HUES64 (cell line): Measurements from ENCODE around the gene HSD3B2. TPM values are rescaled to one million over a fixed set of nuclear protein-coding genes. Genes with fewer than 3 reads are reported as not detected.

Experiments
- H3K27ac ChIP-seq: 2 replicates; pipeline ENCODE4 v1.7.0; 2013; ENCODE audit warnings: low read depth, low read length, inconsistent platforms
- H3K27me3 ChIP-seq: 2 replicates; pipeline ENCODE4 v1.6.1; 2013; ENCODE audit warnings: mild to moderate bottlenecking, low read length; ENCODE audit not compliant: insufficient read depth
- H3K36me3 ChIP-seq: 2 replicates; pipeline ENCODE4 v1.6.1; 2013; ENCODE audit warnings: mild to moderate bottlenecking, low read length; ENCODE audit not compliant: insufficient read depth
- H3K4me1 ChIP-seq: 2 replicates; pipeline ENCODE4 v1.6.1; 2013; ENCODE audit warnings: mild to moderate bottlenecking, low read length, moderate library complexity; ENCODE audit not compliant: insufficient read depth
- H3K4me3 ChIP-seq: 2 replicates; pipeline ENCODE4 v1.5.1; 2013; ENCODE audit warnings: mild to moderate bottlenecking, low read length, moderate library complexity
- H3K9ac ChIP-seq: 2 replicates; pipeline ENCODE4 v1.6.1; 2013; ENCODE audit warnings: mild to moderate bottlenecking, low read depth, low read length
- H3K9me3 ChIP-seq: 2 replicates; pipeline ENCODE4 v1.6.1; 2013; ENCODE audit warnings: low read depth, low read length; ENCODE audit not compliant: insufficient read depth
- WGBS: fragments of 150-250, 120-280 bp; methylation state at CpG from one replicate; pipeline ENCODE4 v1.1.7; 2013; ENCODE audit warnings: missing lambda C conversion rate; 5-methylcytosine and 5-hydroxymethylcytosine counted together
- polyA plus RNA-seq, 2 experiments: library from polyadenylated mRNA; stranded (reverse); fragments of 50-300 nt; gene quantifications; one replicate each; pipeline ENCODE4 v1.2.3, GENCODE V29; 2013

The HSD3B2 gene
- polyA plus RNA-seq (2013, experiment 1 of 2) = not detected
- polyA plus RNA-seq (2013, experiment 2 of 2) = not detected

GRCh38 chr1:119414950-119415349 lies at the start of gene HSD3B2:
HSD3B2 (plus strand) TSS chr1:119415150; CDS start chr1:119415420, 270 bp downstream.
- H3K27me3 ChIP-seq = no peaks in the 10 kb centered on the region
- no peak within 1 kb of the TSS for H3K4me3 ChIP-seq
- no peaks in the 10 kb centered on the region for H3K9me3 ChIP-seq
- H3K4me1 ChIP-seq = no peaks in the 10 kb centered on the region
- no peaks in the 10 kb centered on the region for H3K36me3 ChIP-seq
- no peak within 1 kb of the TSS for H3K27ac ChIP-seq
- no peak within 1 kb of the TSS for H3K9ac ChIP-seq
- WGBS = 95% methylated on average over 2 of the region's 2 CpGs

- H3K27me3 ChIP-seq = no peaks in the 10 kb centered on the region
- WGBS = 97% methylated on average over 3 of the region's 3 CpGs
- no peak overlapping the region for H3K4me3 ChIP-seq
- H3K36me3 ChIP-seq = no peaks in the 10 kb centered on the region
- no peak overlapping the region for H3K27ac ChIP-seq
- H3K9me3 ChIP-seq = no peaks in the 10 kb centered on the region
- H3K9ac ChIP-seq = no peak overlapping the region
- H3K4me1 ChIP-seq = peaks cover 6% of the 10 kb centered on the region
These were observed 48.5 kb upstream of the HSD3B2 start for GRCh38 chr1:119366424-119366823.

- Histone ChIP-seq H3K9ac (no peak overlapping the region), H3K4me1 (peaks cover 13% of the 10 kb centered on the region), H3K9me3 (no peaks in the 10 kb centered on the region), H3K4me3 (no peak overlapping the region), H3K27ac (no peak overlapping the region), H3K36me3 (no peaks in the 10 kb centered on the region), H3K27me3 (no peaks in the 10 kb centered on the region)
- 77% methylated on average over 13 of the region's 13 CpGs for WGBS
These were observed 47.4 kb upstream of the HSD3B2 start for GRCh38 chr1:119367432-119368124.

- H3K9me3 ChIP-seq = no peaks in the 10 kb centered on the region
- H3K27me3 ChIP-seq = no peaks in the 10 kb centered on the region
- no peak within 1 kb of the TSS for H3K9ac ChIP-seq
- H3K4me3 ChIP-seq = no peak within 1 kb of the TSS
- no peak within 1 kb of the TSS for H3K27ac ChIP-seq
- WGBS = 94% methylated on average over 2 of the region's 2 CpGs
- no peaks in the 10 kb centered on the region for H3K36me3 ChIP-seq
- H3K4me1 ChIP-seq = peaks cover 10% of the 10 kb centered on the region
These were observed 46.4 kb upstream of the HSD3B2 start, which contains the start of gene HAO2 for GRCh38 chr1:119368554-119368953. HAO2 (plus strand) TSS chr1:119368785; CDS start chr1:119381086, 12,301 bp downstream.

- H3K27me3 ChIP-seq = no peaks in the 10 kb centered on the region
- H3K9ac ChIP-seq = no peak overlapping the region
- H3K4me1 ChIP-seq = peaks cover 10% of the 10 kb centered on the region
- no peaks in the 10 kb centered on the region for H3K36me3 ChIP-seq
- 98% methylated on average over 2 of the region's 2 CpGs for WGBS
- H3K4me3 ChIP-seq = no peak overlapping the region
- H3K9me3 ChIP-seq = no peaks in the 10 kb centered on the region
- H3K27ac ChIP-seq = no peak overlapping the region
These were observed 44.2 kb upstream of the HSD3B2 start for GRCh38 chr1:119370748-119371147.

GRCh38 chr1:119371815-119372214 lies 43.1 kb upstream of the HSD3B2 start:
- no peak overlapping the region for H3K4me3 ChIP-seq
- H3K9ac ChIP-seq = no peak overlapping the region
- WGBS = 77% methylated on average over 2 of the region's 2 CpGs
- H3K4me1 ChIP-seq = peaks cover 10% of the 10 kb centered on the region
- no peak overlapping the region for H3K27ac ChIP-seq
- no peaks in the 10 kb centered on the region for H3K27me3 ChIP-seq
- no peaks in the 10 kb centered on the region for H3K36me3 ChIP-seq
- H3K9me3 ChIP-seq = no peaks in the 10 kb centered on the region

- Histone ChIP-seq H3K36me3 (no peaks in the 10 kb centered on the region), H3K9me3 (no peaks in the 10 kb centered on the region), H3K4me1 (peaks cover 10% of the 10 kb centered on the region), H3K4me3 (no peak overlapping the region), H3K27ac (no peak overlapping the region), H3K27me3 (no peaks in the 10 kb centered on the region), H3K9ac (no peak overlapping the region)
- 39% methylated on average over 6 of the region's 6 CpGs for WGBS
These were observed 42.4 kb upstream of the HSD3B2 start for GRCh38 chr1:119372503-119373086.

- H3K4me3 ChIP-seq = no peak overlapping the region
- H3K36me3 ChIP-seq = no peaks in the 10 kb centered on the region
- 73% methylated on average over 2 of the region's 2 CpGs for WGBS
- no peaks in the 10 kb centered on the region for H3K9me3 ChIP-seq
- H3K4me1 ChIP-seq = peaks cover 10% of the 10 kb centered on the region
- no peaks in the 10 kb centered on the region for H3K27me3 ChIP-seq
- H3K9ac ChIP-seq = no peak overlapping the region
- H3K27ac ChIP-seq = no peak overlapping the region
These were observed 41.5 kb upstream of the HSD3B2 start for GRCh38 chr1:119373465-119373864.

GRCh38 chr1:119374208-119374874 lies 40.6 kb upstream of the HSD3B2 start:
- Histone ChIP-seq H3K27me3 (no peaks in the 10 kb centered on the region), H3K4me3 (no peak overlapping the region), H3K4me1 (peaks cover 10% of the 10 kb centered on the region), H3K27ac (no peak overlapping the region), H3K9me3 (no peaks in the 10 kb centered on the region), H3K9ac (no peak overlapping the region), H3K36me3 (no peaks in the 10 kb centered on the region)
- WGBS = 63% methylated on average over 4 of the region's 4 CpGs

- Histone ChIP-seq H3K9ac (no peak overlapping the region), H3K27ac (no peak overlapping the region), H3K9me3 (no peaks in the 10 kb centered on the region), H3K36me3 (no peaks in the 10 kb centered on the region), H3K4me1 (peaks cover 10% of the 10 kb centered on the region), H3K4me3 (no peak overlapping the region), H3K27me3 (no peaks in the 10 kb centered on the region)
- WGBS = no CpG with 5 or more reads among the region's 1 CpG
These were observed 39.6 kb upstream of the HSD3B2 start for GRCh38 chr1:119375366-119375765.

GRCh38 chr1:119376594-119376993 lies 38.4 kb upstream of the HSD3B2 start:
- Histone ChIP-seq H3K27ac (no peak overlapping the region), H3K27me3 (no peaks in the 10 kb centered on the region), H3K9me3 (no peaks in the 10 kb centered on the region), H3K36me3 (no peaks in the 10 kb centered on the region), H3K9ac (no peak overlapping the region), H3K4me1 (peaks cover 8% of the 10 kb centered on the region), H3K4me3 (no peak overlapping the region)
- 94% methylated on average over 1 of the region's 1 CpG for WGBS
